Daoy (cell line): ENCODE data around the gene RALB. TPM values are rescaled to one million over a fixed set of nuclear protein-coding genes. Genes with fewer than 3 reads are reported as not detected.

Experiments
- DNase-seq: peaks from one replicate; pipeline ENCODE4 v3.0.0-alpha.2; 2015; ENCODE audit warnings: low read depth
- total RNA-seq: library from RNA; depleted of rRNA; stranded (reverse); fragments of >200 nt; shearing (Covaris generic); gene quantifications from 2 replicates; pipeline ENCODE4 v1.2.3, GENCODE V29; 2014; rRNA removed

Gene RALB
- total RNA-seq, 1 experiment from 2014 or later = 39.5 TPM

GRCh38 chr2:120338015-120338414 lies 85.4 kb downstream of the RALB start:
- DNase-seq = no peak

- no peak for DNase-seq
Measured at GRCh38 chr2:120341977-120342376, 89.3 kb downstream of the RALB start.

- DNase-seq = no peak
Measured at GRCh38 chr2:120342446-120342845, 89.8 kb downstream of the RALB start.

- no peak for DNase-seq
Measured at GRCh38 chr2:120343100-120343432, 90.4 kb downstream of the RALB start.

- peak; percentile 88 for DNase-seq
Measured at GRCh38 chr2:120343433-120344105, 90.9 kb downstream of the RALB start.

Other genes with a start within 250 kb of the RALB start
- 3.0 and 6.4 TPM in 2 replicates for gene EPB41L5, start 239.8 kb upstream of the RALB start, total RNA-seq
- gene TMEM185B, start 29.5 kb upstream of the RALB start, total RNA-seq = 23.7 and 23.8 TPM in 2 replicates
- 0.29 and 1.0 TPM in 2 replicates for gene INHBB, start 93.3 kb downstream of the RALB start, total RNA-seq